ENCODE measurements around the gene ALX3. TPM values are rescaled to one million over a fixed set of nuclear protein-coding genes. Genes with fewer than 3 reads are reported as not detected.

The ALX3 gene
- total and polyA plus RNA-seq, 7 donors = 0.13 TPM; not detected in 6

DNA sequence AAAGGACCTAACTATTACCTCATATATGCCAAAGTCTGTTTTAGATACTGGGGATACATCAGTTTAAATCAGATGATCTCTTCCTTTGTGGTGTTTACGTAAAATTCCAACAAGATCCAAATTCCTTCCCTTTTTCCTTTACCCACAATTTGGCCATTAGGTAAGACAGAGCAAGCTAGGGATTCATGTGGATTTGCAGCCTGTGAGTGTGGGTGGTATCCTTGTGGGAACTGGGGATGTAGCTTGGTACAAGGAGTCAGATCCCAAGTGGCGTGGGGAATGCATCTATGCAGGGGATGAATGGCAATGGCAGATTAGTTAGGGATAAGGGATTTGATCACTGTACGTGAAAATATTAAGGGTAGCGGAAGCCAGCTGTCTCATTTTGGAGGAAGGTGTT, 45.9 kb downstream of the ALX3 start:
- peaks cover 15 to 55% (median 31%) of the 10 kb centered on the region in 4 donors for H3K36me3 ChIP-seq
- 94 to 96% methylated on average over 4 of the region's 4 CpGs for WGBS, 2 donors

DNA sequence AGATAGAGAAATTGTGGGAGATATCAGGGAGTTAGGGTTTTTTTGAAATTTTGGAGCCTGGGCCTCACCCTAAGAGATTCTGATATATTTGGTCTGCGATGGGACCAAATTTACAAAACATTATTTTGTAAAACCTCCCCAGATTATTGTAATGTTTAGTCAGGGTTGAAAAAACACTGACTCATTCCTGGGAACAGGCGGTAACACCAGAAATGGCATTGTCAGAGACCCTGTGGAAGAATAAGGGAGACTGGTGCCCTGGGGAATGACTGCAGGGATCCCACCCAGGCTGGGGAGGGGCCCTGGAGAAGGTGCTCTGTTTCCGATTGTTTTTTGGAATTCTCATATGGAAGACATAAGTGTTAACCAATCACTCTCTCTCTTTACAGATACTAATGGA, 49.2 kb downstream of the ALX3 start:
- no peak for TF ChIP-seq POLR2A (IDR thresholded peaks at IDR 0.05)
- TF ChIP-seq POLR2AphosphoS5 (IDR thresholded peaks at IDR 0.05) = no peak
- TF ChIP-seq EP300 (IDR thresholded peaks at IDR 0.05) = no peak
- TF ChIP-seq, protein P1, sequence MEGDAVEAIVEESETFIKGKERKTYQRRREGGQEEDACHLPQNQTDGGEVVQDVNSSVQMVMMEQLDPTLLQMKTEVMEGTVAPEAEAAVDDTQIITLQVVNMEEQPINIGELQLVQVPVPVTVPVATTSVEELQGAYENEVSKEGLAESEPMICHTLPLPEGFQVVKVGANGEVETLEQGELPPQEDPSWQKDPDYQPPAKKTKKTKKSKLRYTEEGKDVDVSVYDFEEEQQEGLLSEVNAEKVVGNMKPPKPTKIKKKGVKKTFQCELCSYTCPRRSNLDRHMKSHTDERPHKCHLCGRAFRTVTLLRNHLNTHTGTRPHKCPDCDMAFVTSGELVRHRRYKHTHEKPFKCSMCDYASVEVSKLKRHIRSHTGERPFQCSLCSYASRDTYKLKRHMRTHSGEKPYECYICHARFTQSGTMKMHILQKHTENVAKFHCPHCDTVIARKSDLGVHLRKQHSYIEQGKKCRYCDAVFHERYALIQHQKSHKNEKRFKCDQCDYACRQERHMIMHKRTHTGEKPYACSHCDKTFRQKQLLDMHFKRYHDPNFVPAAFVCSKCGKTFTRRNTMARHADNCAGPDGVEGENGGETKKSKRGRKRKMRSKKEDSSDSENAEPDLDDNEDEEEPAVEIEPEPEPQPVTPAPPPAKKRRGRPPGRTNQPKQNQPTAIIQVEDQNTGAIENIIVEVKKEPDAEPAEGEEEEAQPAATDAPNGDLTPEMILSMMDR (IDR thresholded peaks at IDR 0.05) = no peak
- 97% methylated on average over 3 of the region's 3 CpGs for WGBS, 2 donors

More for the DNA sequence above, 45.9 kb downstream of the ALX3 start:
- H3K9me3 ChIP-seq = no peaks in the 10 kb centered on the region
- intact Hi-C loops (cut with DNase I) = no loop called here
- DNase-seq = no peak
- no peak overlapping the region for H3K4me3 ChIP-seq
- TF ChIP-seq POLR2AphosphoS5 (IDR thresholded peaks at IDR 0.05) = peak in 1 of 4 donors; percentile 14
- TF ChIP-seq POLR2A (IDR thresholded peaks at IDR 0.05) = no peak
- TF ChIP-seq, protein P1 (IDR thresholded peaks at IDR 0.05) = no peak
- no peak for TF ChIP-seq EP300 (IDR thresholded peaks at IDR 0.05)
- peaks cover 0 to 3% (median 0%) of the 10 kb centered on the region in 4 donors for H3K4me1 ChIP-seq
- H3K27me3 ChIP-seq = no peaks in the 10 kb centered on the region
- H3K27ac ChIP-seq = no peak overlapping the region

DNA sequence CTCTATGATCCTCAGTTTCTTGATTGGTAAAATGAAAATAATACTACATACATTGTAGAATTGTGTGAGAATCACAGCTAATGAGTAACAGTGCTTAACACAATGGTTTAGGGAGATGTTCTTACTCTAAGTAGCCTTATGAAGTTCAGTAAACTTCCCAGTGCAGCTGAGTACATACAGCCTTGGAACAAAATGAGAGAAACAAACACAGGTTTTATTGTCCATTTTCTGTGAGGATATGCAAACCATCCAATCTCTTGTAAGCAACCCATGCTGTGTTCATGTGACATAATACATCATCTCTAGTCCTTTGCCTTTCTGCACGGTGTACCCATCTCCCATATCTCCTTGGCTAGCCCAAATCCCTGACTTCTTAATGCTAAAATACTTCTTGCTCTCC, 50.7 kb downstream of the ALX3 start:
- DNase-seq = no peak

More for the DNA sequence above, 49.2 kb downstream of the ALX3 start:
- intact Hi-C loops (cut with DNase I) = no loop called here
- Histone ChIP-seq H3K36me3 (peaks cover 43 to 88% (median 63%) of the 10 kb centered on the region in 4 donors), H3K4me1 (no peaks in the 10 kb centered on the region), H3K27me3 (no peaks in the 10 kb centered on the region), H3K4me3 (no peak overlapping the region), H3K9me3 (no peaks in the 10 kb centered on the region), H3K27ac (no peak overlapping the region)
- no peak for DNase-seq

DNA sequence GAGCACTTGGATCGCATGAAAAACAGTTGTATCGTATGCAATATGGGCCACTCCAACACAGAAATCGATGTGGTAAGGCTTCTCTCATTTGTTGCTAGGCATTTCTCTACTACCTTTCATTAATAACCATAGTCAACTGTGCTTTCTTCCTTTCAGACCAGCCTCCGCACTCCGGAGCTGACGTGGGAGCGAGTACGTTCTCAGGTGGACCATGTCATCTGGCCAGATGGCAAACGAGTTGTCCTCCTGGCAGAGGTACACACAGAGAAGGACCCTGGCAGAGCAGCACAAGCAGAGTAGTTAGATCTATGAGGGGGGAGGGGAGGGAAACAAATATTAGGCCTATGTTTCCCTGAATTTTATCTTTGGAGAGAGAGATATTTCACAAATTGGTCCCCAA, 52.1 kb downstream of the ALX3 start:
- no peak for DNase-seq
- Histone ChIP-seq H3K4me3 (no peak overlapping the region), H3K27ac (no peak overlapping the region), H3K27me3 (no peaks in the 10 kb centered on the region), H3K4me1 (no peaks in the 10 kb centered on the region), H3K9me3 (no peaks in the 10 kb centered on the region), H3K36me3 (peaks cover 51 to 100% (median 83%) of the 10 kb centered on the region in 4 donors)
- intact Hi-C loops (cut with DNase I) = no loop called here
- no peak for TF ChIP-seq POLR2AphosphoS5 (IDR thresholded peaks at IDR 0.05)
- no peak for TF ChIP-seq EP300 (IDR thresholded peaks at IDR 0.05)
- TF ChIP-seq, protein P1 (IDR thresholded peaks at IDR 0.05) = no peak
- TF ChIP-seq POLR2A (IDR thresholded peaks at IDR 0.05) = no peak
- 94 to 95% methylated on average over 9 of the region's 9 CpGs for WGBS, 2 donors

More for the DNA sequence above, 50.7 kb downstream of the ALX3 start:
- no peak for TF ChIP-seq EP300 (IDR thresholded peaks at IDR 0.05)
- no peak overlapping the region for H3K27ac ChIP-seq
- intact Hi-C loops (cut with DNase I) = no loop called here
- H3K9me3 ChIP-seq = no peaks in the 10 kb centered on the region
- 21 to 76% methylated on average over 1 of the region's 1 CpG for WGBS, 2 donors
- no peaks in the 10 kb centered on the region for H3K4me1 ChIP-seq
- H3K4me3 ChIP-seq = no peak overlapping the region
- H3K27me3 ChIP-seq = no peaks in the 10 kb centered on the region
- peaks cover 50 to 100% (median 79%) of the 10 kb centered on the region in 4 donors for H3K36me3 ChIP-seq

DNA sequence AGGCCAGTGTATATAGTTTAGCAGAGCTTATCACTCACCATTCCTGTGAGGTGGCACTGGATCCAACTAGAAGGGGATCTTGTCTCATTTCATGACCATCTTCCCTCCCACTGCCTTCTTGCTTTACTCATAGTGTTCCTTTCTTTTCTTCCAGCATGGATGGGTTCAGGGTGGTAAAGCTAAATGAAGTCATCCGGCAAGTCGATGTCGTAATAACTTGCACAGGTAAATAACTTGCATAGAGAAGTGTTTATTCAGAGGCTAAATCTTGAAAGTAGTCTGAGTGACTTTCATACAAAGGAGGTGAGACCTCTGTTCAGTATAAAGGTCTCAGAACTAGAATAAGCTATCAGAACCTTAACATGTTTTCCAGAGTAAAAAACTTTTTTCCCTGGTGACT, 52.7 kb downstream of the ALX3 start:
- Histone ChIP-seq H3K4me1 (no peaks in the 10 kb centered on the region), H3K4me3 (no peak overlapping the region), H3K27me3 (no peaks in the 10 kb centered on the region), H3K27ac (no peak overlapping the region), H3K9me3 (no peaks in the 10 kb centered on the region), H3K36me3 (peaks cover 55 to 100% (median 79%) of the 10 kb centered on the region in 4 donors)
- intact Hi-C loops (cut with DNase I) = no loop called here
- DNase-seq = no peak
- TF ChIP-seq, protein P1 (IDR thresholded peaks at IDR 0.05) = no peak
- TF ChIP-seq POLR2AphosphoS5 (IDR thresholded peaks at IDR 0.05) = no peak
- TF ChIP-seq POLR2A (IDR thresholded peaks at IDR 0.05) = no peak
- no peak for TF ChIP-seq EP300 (IDR thresholded peaks at IDR 0.05)
- 68 to 89% methylated on average over 3 of the region's 3 CpGs for WGBS, 2 donors

All from sigmoid colon (tissue), 7 donors.